Breast epithelium (tissue), 3 donors: ENCODE data around the gene MPO.

Experiments used
- CTCF ChIP-seq, 3 donors: fragments of 450-650 bp; IDR thresholded peaks; one replicate each; pipeline ENCODE4 v1.5.1; 2016 to 2017; ENCODE audit warnings: antibody characterized with exemption in 3 of 3, mild to moderate bottlenecking in 3 of 3, moderate library complexity in 3 of 3
- POLR2A ChIP-seq: fragments of 450-650 bp; IDR thresholded peaks from one replicate; pipeline ENCODE4 v1.6.1; 2016; ENCODE audit warnings: antibody characterized with exemption, mild to moderate bottlenecking, moderate library complexity
- POLR2AphosphoS5 ChIP-seq, 3 donors: sonication (generic); formaldehyde crosslinking; IDR thresholded peaks; one replicate each; pipeline ENCODE4 v1.6.1; 2017; ENCODE audit warnings: antibody characterized with exemption in 3 of 3

- TF ChIP-seq CTCF (IDR thresholded peaks at IDR 0.05): no peak
- no peak for TF ChIP-seq POLR2A
- TF ChIP-seq POLR2AphosphoS5 (IDR thresholded peaks at IDR 0.05): no peak
These were observed 37.3 kb upstream of the MPO start for GRCh38 chr17:58318065-58318481.
